H9 (cell line): Measurements from ENCODE around the gene USP20. TPM values are rescaled to one million over a fixed set of nuclear protein-coding genes. Genes with fewer than 3 reads are reported as not detected.

Experiments used
- DNase-seq: peaks from one replicate; pipeline ENCODE4 v3.0.0-alpha.2; 2017
- H2AFZ ChIP-seq: one replicate; pipeline ENCODE4 v1.6.1; 2013; ENCODE audit warnings: mild to moderate bottlenecking, low read length, control low read depth, moderate library complexity
- H2AK5ac ChIP-seq: 2 replicates; pipeline ENCODE4 v1.6.1; 2013; ENCODE audit warnings: low read length, control low read depth, mixed read lengths; ENCODE audit not compliant: insufficient read length
- H2BK120ac ChIP-seq: one replicate; pipeline ENCODE4 v1.6.1; 2013; ENCODE audit warnings: low read depth, mild to moderate bottlenecking, low read length, control low read depth, inconsistent platforms; ENCODE audit not compliant: poor library complexity, severe bottlenecking
- H2BK12ac ChIP-seq: 2 replicates; pipeline ENCODE4 v1.6.1; 2013; ENCODE audit warnings: low read length, control low read depth, mixed read lengths, low read depth; ENCODE audit not compliant: insufficient read length
- H2BK15ac ChIP-seq: 2 replicates; pipeline ENCODE4 v1.6.1; 2013; ENCODE audit warnings: low read depth, low read length, control low read depth
- H2BK20ac ChIP-seq: one replicate; pipeline ENCODE4 v1.6.1; 2013; ENCODE audit warnings: low read depth, mild to moderate bottlenecking, low read length, control low read depth, inconsistent platforms; ENCODE audit not compliant: poor library complexity, severe bottlenecking
- H2BK5ac ChIP-seq: 2 replicates; pipeline ENCODE4 v1.6.1; 2013; ENCODE audit warnings: low read length, control low read depth, mixed read lengths; ENCODE audit not compliant: insufficient read length
- H3K14ac ChIP-seq: 2 replicates; pipeline ENCODE4 v1.6.1; 2013; ENCODE audit warnings: low read length, control low read depth; ENCODE audit not compliant: insufficient read depth
- H3K18ac ChIP-seq: 2 replicates; pipeline ENCODE4 v1.6.1; 2013; ENCODE audit warnings: low read depth, mild to moderate bottlenecking, mixed read lengths, low read length, control low read depth; ENCODE audit not compliant: insufficient read length
- H3K23ac ChIP-seq: 2 replicates; pipeline ENCODE4 v1.6.1; 2013; ENCODE audit warnings: low read length, control low read depth, mixed read lengths, low read depth; ENCODE audit not compliant: insufficient read length
- H3K23me2 ChIP-seq: 2 replicates; pipeline ENCODE4 v1.6.1; 2013; ENCODE audit warnings: low read depth, mild to moderate bottlenecking, mixed read lengths, low read length, control low read depth; ENCODE audit not compliant: insufficient read length, poor library complexity, severe bottlenecking
- H3K27ac ChIP-seq: 2 replicates; pipeline ENCODE4 v1.5.1; 2013; ENCODE audit warnings: low read length, control low read depth, mixed read lengths, low read depth; ENCODE audit not compliant: insufficient read length
- H3K27me3 ChIP-seq: 2 replicates; pipeline ENCODE4 v1.6.1; 2013; ENCODE audit warnings: low read length, control low read depth, inconsistent platforms; ENCODE audit not compliant: insufficient read depth
- H3K4ac ChIP-seq: 2 replicates; pipeline ENCODE4 v1.6.1; 2013; ENCODE audit warnings: low read depth, mild to moderate bottlenecking, control low read depth, inconsistent platforms, low read length, moderate library complexity
- H3K4me1 ChIP-seq: 2 replicates; pipeline ENCODE4 v1.6.1; 2013; ENCODE audit warnings: low read length, control low read depth, inconsistent platforms; ENCODE audit not compliant: insufficient read depth
- H3K4me2 ChIP-seq: 2 replicates; pipeline ENCODE4 v1.6.1; 2013; ENCODE audit warnings: low read length, control low read depth, mixed read lengths; ENCODE audit not compliant: insufficient read length, insufficient read depth
- H3K56ac ChIP-seq: 2 replicates; pipeline ENCODE4 v1.6.1; 2013; ENCODE audit warnings: low read depth, mild to moderate bottlenecking, mixed read lengths, low read length, control low read depth; ENCODE audit not compliant: insufficient read length
- H3K79me1 ChIP-seq: 2 replicates; pipeline ENCODE4 v1.6.1; 2013; ENCODE audit warnings: low read depth, mild to moderate bottlenecking, moderate library complexity, low read length, control low read depth, inconsistent platforms; ENCODE audit not compliant: insufficient read depth, poor library complexity, severe bottlenecking
- H3K79me2 ChIP-seq: 2 replicates; pipeline ENCODE4 v1.6.1; 2013; ENCODE audit warnings: low read length, control low read depth, inconsistent platforms; ENCODE audit not compliant: insufficient read depth
- H3K9ac ChIP-seq: 2 replicates; pipeline ENCODE4 v1.6.1; 2013; ENCODE audit warnings: low read length, control low read depth, mixed read lengths; ENCODE audit not compliant: insufficient read length; ENCODE audit errors: extremely low read depth
- H3K9me3 ChIP-seq: one replicate; pipeline ENCODE4 v1.6.1; 2013; ENCODE audit warnings: low read depth, low read length, inconsistent platforms; ENCODE audit not compliant: control insufficient read depth
- H3T11ph ChIP-seq: one replicate; pipeline ENCODE4 v1.6.1; 2013; ENCODE audit warnings: mild to moderate bottlenecking, low read length, control low read depth, inconsistent platforms
- H4K20me1 ChIP-seq: one replicate; pipeline ENCODE4 v1.6.1; 2013; ENCODE audit not compliant: control insufficient read depth, insufficient read length, insufficient read depth
- H4K5ac ChIP-seq: 2 replicates; pipeline ENCODE4 v1.6.1; 2013; ENCODE audit warnings: low read depth, mild to moderate bottlenecking, mixed read lengths, low read length, control low read depth; ENCODE audit not compliant: insufficient read length
- H4K8ac ChIP-seq: replicated peaks from 2 replicates; pipeline ENCODE4 v1.6.1; 2013; ENCODE audit warnings: low read length, control low read depth, mixed read lengths, low read depth; ENCODE audit not compliant: insufficient read length
- H4K91ac ChIP-seq: 2 replicates; pipeline ENCODE4 v1.6.1; 2013; ENCODE audit warnings: low read depth, mild to moderate bottlenecking, moderate library complexity, mixed read lengths, low read length, control low read depth; ENCODE audit not compliant: insufficient read length
- H3K27ac Mint-ChIP-seq, 3 experiments: 2 replicates in 2 of 3; 3 replicates in 1 of 3; pipeline ENCODE4 v1.8.0; 2020 to 2021; ENCODE audit warnings: mixed read lengths in 3 of 3, mild to moderate bottlenecking in 1 of 3, moderate library complexity in 1 of 3
- H3K27me3 Mint-ChIP-seq: 2 replicates; pipeline ENCODE4 v1.8.0; 2021; ENCODE audit warnings: low read depth, mild to moderate bottlenecking, moderate library complexity, mixed read lengths
- H3K36me3 Mint-ChIP-seq, 3 experiments: 2 replicates in 2 of 3; 3 replicates in 1 of 3; pipeline ENCODE4 v1.8.0; 2020 to 2021; ENCODE audit warnings: low read depth in 3 of 3, mixed read lengths in 3 of 3; ENCODE audit not compliant: insufficient read depth in 1 of 3
- H3K4me1 Mint-ChIP-seq, 2 experiments: 2 replicates each; pipeline ENCODE4 v1.8.0; 2020; ENCODE audit warnings: mixed read lengths in 2 of 2
- H3K4me3 Mint-ChIP-seq, 2 experiments: 2 replicates in 1 of 2; 3 replicates in 1 of 2; pipeline ENCODE4 v1.8.0; 2020 to 2021; ENCODE audit warnings: mild to moderate bottlenecking in 2 of 2, mixed read lengths in 2 of 2, moderate library complexity in 1 of 2
- H3K9me3 Mint-ChIP-seq, 2 experiments: 2 replicates in 1 of 2; 3 replicates in 1 of 2; pipeline ENCODE4 v1.8.0; 2020; ENCODE audit warnings: mild to moderate bottlenecking in 2 of 2, mixed read lengths in 2 of 2, moderate library complexity in 1 of 2
- WGBS: extraction: QIAGEN DNeasy Blood & Tissue Kit; methylation state at CpG from one replicate; pipeline ENCODE4 v1.1.7; 2013; ENCODE audit warnings: missing lambda C conversion rate, low lambda C conversion rate, mixed read lengths; ENCODE audit not compliant: insufficient read length; ENCODE audit errors: extremely low coverage; 5-methylcytosine and 5-hydroxymethylcytosine counted together
- total RNA-seq: library from RNA; stranded (reverse); gene quantifications from 2 replicates; pipeline ENCODE4 v1.2.1, GENCODE V29; 2021
- TF ChIP-seq, protein P1 (sequence below): fragments of 200-600 bp; sonication (generic); conservative IDR thresholded peaks from 3 replicates; pipeline ENCODE4 v1.8.0; 2021; ENCODE audit warnings: antibody characterized with exemption, mild to moderate bottlenecking

The USP20 gene
- total RNA-seq, 1 experiment from 2014 or later, result 20.9 TPM

DNA sequence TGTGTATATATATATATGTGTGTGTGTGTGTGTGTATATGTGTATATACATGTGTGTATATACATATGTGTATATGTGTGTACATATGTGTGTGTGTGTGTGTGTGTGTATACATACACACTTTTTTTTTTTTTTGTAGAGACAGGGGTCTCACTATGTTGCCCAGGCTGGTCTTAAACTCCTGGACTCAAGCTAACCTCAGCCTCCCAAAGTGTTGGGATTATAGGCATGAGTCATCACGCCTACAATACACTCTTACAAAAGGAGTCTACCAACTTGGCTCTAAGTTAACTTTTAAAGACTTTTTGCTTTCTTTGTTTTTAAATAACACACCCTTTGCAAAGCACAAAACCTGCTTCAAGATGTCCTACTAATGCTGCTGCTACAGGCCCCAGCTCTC, 2.3 kb upstream of the USP20 start:
- peaks cover 22 to 49% (median 44%) of the 10 kb centered on the region in 3 experiments for H3K36me3 Mint-ChIP-seq
- Histone ChIP-seq H3T11ph (no peak overlapping the region), H3K9me3 (no peaks in the 10 kb centered on the region), H3K79me1 (no peaks in the 10 kb centered on the region), H3K4me1 (peaks cover 6% of the 10 kb centered on the region; the same call in 1 of the 2 replicates), H3K23ac (no peak overlapping the region), H2BK15ac (no peak overlapping the region), H2BK5ac (no peak overlapping the region), H3K27me3 (no peaks in the 10 kb centered on the region), H2BK12ac (no peak overlapping the region), H3K27ac (no peak overlapping the region), H3K23me2 (peaks cover 10% of the 10 kb centered on the region), H2AFZ (no peak overlapping the region), H2BK120ac (no peak overlapping the region), H4K5ac (no peak overlapping the region), H2BK20ac (no peak overlapping the region), H3K18ac (no peak overlapping the region), H3K56ac (no peak overlapping the region), H3K14ac (no peak overlapping the region), H3K4ac (no peak overlapping the region), H4K20me1 (no peaks in the 10 kb centered on the region), H3K79me2 (no peaks in the 10 kb centered on the region; the same call in 1 of the 2 replicates), H4K8ac (no peak overlapping the region), H3K9ac (no peak overlapping the region), H3K4me2 (no peak overlapping the region), H2AK5ac (no peak overlapping the region), H4K91ac (no peak overlapping the region)
- WGBS, result no CpG with 5 or more reads among the region's 1 CpG
- peak overlapping the region; percentile 99 to 100; a peak in 3 of 5 replicates for H3K4me3 Mint-ChIP-seq
- H3K9me3 Mint-ChIP-seq, result no peaks in the 10 kb centered on the region; a peak in 1 of 5 replicates
- DNase-seq, result no peak
- H3K27ac Mint-ChIP-seq, result no peak overlapping the region
- TF ChIP-seq, protein P1, sequence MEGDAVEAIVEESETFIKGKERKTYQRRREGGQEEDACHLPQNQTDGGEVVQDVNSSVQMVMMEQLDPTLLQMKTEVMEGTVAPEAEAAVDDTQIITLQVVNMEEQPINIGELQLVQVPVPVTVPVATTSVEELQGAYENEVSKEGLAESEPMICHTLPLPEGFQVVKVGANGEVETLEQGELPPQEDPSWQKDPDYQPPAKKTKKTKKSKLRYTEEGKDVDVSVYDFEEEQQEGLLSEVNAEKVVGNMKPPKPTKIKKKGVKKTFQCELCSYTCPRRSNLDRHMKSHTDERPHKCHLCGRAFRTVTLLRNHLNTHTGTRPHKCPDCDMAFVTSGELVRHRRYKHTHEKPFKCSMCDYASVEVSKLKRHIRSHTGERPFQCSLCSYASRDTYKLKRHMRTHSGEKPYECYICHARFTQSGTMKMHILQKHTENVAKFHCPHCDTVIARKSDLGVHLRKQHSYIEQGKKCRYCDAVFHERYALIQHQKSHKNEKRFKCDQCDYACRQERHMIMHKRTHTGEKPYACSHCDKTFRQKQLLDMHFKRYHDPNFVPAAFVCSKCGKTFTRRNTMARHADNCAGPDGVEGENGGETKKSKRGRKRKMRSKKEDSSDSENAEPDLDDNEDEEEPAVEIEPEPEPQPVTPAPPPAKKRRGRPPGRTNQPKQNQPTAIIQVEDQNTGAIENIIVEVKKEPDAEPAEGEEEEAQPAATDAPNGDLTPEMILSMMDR, result no peak
- H3K27me3 Mint-ChIP-seq, result no peaks in the 10 kb centered on the region
- peaks cover 26 to 27% of the 10 kb centered on the region in 2 experiments for H3K4me1 Mint-ChIP-seq
